Pulmonary artery endothelial cell (primary cell): ENCODE measurements around the gene TMEM38B. TPM values are rescaled to one million over a fixed set of nuclear protein-coding genes. Genes with fewer than 3 reads are reported as not detected.
"Not testable (repeated sequence)": the region's sequence is repeated elsewhere in the genome, so short reads cannot be mapped to it uniquely, and the experiment has no call there.

Experiments used
- DNase-seq: peaks from one replicate; pipeline ENCODE4 v3.0.0-alpha.2; 2011; ENCODE audit warnings: low read depth, low spot score
- total RNA-seq: library from RNA; depleted of rRNA; stranded (reverse); fragments of >200 nt; gene quantifications from 2 replicates; pipeline ENCODE4 v1.2.3, GENCODE V29; 2014

The TMEM38B gene
- total RNA-seq, 1 donor from 2014 or later, result 6.3 TPM

- DNase-seq, result no peak
Observed at GRCh38 chr9:105722099-105722498, 27.8 kb downstream of the TMEM38B start.

- no peak for DNase-seq
Observed at GRCh38 chr9:105725370-105725769, 31.0 kb downstream of the TMEM38B start.

GRCh38 chr9:105728230-105728629, 33.9 kb downstream of the TMEM38B start:
- DNase-seq, result not testable (repeated sequence)

GRCh38 chr9:105731420-105731819, 37.1 kb downstream of the TMEM38B start:
- not testable (repeated sequence) for DNase-seq

DNA sequence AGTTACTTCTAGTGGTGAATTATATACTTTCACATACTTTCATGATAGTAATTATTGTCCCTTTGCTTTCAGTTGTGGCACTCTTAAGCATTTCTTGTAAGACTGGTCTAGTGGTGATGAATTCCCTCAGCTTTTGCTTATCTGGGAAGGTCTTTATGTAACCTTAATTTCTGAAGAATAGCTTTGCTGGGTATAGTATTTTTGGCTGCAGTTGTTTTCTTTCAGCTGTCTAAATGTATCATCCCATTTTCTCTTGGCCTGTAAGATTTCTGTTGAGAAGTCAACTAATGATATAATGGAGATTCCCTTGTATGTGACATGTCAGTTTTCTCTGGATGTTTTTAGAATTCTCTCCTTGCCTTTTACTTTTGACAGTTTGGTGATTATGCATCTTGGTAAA, 41.0 kb downstream of the TMEM38B start:
- DNase-seq, result no peak

DNA sequence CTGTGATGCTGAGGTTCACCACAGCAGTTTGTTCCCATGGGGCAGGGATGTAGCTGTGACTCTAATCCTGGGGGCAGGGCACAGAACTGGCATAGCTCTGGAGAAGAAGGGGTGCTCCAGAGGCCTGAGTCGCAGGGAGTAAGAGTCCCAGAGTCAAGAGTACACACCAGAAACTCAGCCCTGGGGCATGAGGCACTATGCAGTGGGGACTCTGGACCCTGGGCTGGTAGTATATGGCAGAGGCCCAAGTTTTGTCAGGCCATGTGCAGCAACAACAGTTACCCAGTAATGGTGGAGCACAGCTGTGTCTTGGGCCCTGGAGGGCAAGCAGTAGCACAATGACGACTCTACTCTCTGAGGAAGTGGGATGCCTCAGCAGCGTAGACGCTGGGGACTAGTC, 42.9 kb downstream of the TMEM38B start:
- no peak for DNase-seq

GRCh38 chr9:105742088-105742487, 47.7 kb downstream of the TMEM38B start:
- no peak for DNase-seq

GRCh38 chr9:105747325-105747724, 53.0 kb downstream of the TMEM38B start:
- DNase-seq, result not testable (repeated sequence)

- DNase-seq, result no peak
Observed at GRCh38 chr9:105751761-105752160, 57.4 kb downstream of the TMEM38B start.

DNA sequence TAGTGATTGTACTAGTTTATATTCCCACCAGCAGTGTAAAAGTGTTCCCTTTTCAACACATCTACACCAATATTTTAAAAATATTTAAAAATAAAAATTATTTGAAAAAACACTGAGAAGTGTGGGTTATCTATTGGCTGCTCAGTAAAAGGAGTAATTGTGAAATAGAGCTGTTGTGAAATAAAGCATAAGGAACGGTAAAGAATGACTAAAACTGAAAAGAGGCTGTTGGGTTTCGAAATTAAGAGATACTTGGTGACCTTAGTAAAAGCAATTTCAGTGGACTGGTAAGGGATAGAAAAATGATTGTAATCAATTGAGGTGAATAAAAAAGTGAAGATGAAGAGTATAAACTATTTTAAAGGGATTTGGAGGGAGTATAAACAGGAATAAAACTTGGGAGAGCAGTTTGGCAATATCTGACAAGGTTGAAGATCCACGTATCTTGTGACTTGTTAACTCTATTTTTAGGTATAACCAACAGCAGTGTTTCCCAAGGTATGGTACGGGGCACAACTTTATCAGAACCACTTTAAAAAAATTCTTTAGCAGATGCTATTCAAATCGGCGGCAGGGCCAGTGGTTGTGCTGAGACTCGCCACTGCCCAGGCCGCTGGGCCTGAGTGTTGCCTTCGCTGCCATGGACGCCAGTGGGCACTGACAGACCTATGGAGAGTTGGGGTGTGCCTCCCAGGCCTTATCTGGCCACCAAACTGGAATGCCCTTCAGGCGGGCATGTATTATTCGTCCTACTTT, 63.3 kb downstream of the TMEM38B start:
- no peak for DNase-seq

DNA sequence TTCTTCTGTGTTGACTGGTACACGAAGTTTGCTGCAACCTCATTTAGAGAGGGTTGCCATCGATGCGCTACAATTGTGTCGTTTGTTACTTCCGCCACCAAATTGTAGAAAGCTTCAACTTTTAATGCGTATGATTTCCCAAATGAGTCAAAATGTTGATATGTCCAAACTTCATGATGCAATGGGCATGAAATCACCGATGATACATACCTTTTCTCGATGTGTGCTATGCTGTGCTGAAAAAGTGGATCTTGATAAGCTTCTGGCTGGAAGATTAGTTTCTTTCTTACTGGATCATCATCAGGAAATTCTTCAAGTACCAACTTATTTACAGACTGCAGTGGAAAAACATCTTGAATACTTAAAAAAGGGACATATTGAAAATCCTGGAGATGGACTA, 65.7 kb downstream of the TMEM38B start:
- no peak for DNase-seq

GRCh38 chr9:105782561-105783494, 88.5 kb downstream of the TMEM38B start:
- DNase-seq, result not testable (repeated sequence)

DNA sequence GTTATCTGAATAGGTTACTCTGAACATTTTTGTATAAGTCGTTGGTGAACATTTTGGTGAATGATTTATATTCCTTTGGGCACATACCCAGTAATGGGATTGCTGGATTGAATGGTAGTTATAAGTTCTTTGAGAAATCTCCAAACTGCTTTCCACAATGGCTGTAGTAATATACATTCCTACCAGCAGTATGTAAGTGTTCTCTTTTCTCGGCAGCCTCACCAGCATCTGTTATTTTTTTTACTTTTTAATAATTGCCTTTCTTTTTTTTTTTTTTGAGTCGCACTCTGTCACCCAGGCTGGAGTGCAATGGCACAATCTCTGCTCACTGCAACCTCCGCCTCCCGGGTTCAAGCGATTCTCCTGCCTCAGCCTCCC, 89.1 kb downstream of the TMEM38B start:
- DNase-seq, result not testable (repeated sequence)

DNA sequence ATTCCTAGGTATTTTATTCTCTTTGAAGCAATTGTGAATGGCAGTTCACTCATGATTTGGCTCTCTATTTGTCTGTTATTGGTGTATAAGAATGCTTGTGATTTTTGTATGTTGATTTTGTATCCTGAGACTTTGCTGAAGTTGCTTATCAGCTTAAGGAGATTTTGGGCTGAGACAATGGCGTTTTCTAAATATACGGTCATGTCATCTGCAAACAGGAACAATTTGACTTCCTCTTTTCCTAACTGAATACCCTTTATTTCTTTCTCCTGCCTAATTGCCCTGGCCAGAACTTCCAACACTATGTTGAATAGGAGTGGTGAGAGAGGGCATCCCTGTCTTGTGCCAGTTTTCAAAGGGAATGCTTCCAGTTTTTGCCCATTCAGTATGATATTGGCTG, 92.5 kb downstream of the TMEM38B start:
- DNase-seq, result not testable (repeated sequence)

- DNase-seq, result no peak
Observed at GRCh38 chr9:105816202-105816744, 121.9 kb downstream of the TMEM38B start.

DNA sequence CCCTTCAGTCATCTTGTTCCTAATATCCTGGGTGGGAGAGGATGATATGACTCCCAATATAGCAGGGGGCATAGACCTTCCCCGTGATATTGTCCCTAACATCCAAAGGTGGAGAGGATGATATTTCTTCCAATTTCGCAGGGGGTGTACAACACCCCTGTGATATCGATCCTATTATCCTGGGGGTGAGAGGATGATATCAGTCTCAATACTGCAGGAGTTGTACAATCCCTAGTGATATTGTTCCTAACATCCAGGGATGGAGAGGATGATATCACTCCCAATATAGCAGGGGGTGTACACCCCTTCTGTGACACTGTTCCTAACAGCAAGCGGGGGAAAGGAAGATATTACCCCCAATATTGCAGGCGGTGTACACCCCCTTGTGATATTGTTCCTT, 122.6 kb downstream of the TMEM38B start:
- DNase-seq, result no peak

GRCh38 chr9:105818903-105819302, 124.6 kb downstream of the TMEM38B start:
- no peak for DNase-seq

- DNase-seq, result no peak
Observed at GRCh38 chr9:105822814-105823213, 128.5 kb downstream of the TMEM38B start.
